SK-N-SH (cell line): ENCODE measurements around the gene ILDR1. TPM values are rescaled to one million over a fixed set of nuclear protein-coding genes. Genes with fewer than 3 reads are reported as not detected.

Experiments used
- CTCF ChIA-PET: fragments of 300-600, 350-600 bp; formaldehyde crosslinking; extraction: SDS; loops from one replicate; lab custom pipeline; 2021; lab: Yijun Ruan, JAX
- POLR2A ChIA-PET: fragments of 350-600 bp; sonication (Branson Sonifier 250); formaldehyde crosslinking; extraction: SDS; loops from one replicate; lab custom pipeline; 2020; ENCODE audit warnings: antibody characterized with exemption, inconsistent platforms; lab: Yijun Ruan, JAX
- DNase-seq: peaks from one replicate; pipeline ENCODE4 v3.0.0; 2012
- H2AFZ ChIP-seq: fragments of 200-600 bp; sonication (generic); 2 replicates; pipeline ENCODE4 v1.8.1; 2016; ENCODE audit warnings: antibody characterized with exemption, mild to moderate bottlenecking, low read depth
- H3F3A ChIP-seq: fragments of 200-600 bp; sonication (generic); replicated peaks from 2 replicates; pipeline ENCODE3; 2016; ENCODE audit warnings: antibody characterized with exemption, mild to moderate bottlenecking; ENCODE audit not compliant: insufficient read depth
- H3K27ac ChIP-seq, 2 experiments: fragments of 200-500 bp in 1 of 2; fragments of 200-600 bp in 1 of 2; sonication (Bioruptor generic) in 1 of 2; sonication (generic), shearing (Covaris generic) in 1 of 2; 2 replicates each; pipeline versions ENCODE4 v1.5.1 to v1.6.1; 2014 to 2016; ENCODE audit warnings: low read depth in 2 of 2, inconsistent platforms in 1 of 2, low read length in 1 of 2, mild to moderate bottlenecking in 1 of 2, mixed read lengths in 1 of 2
- H3K27me3 ChIP-seq: fragments of 200-600 bp; sonication (generic), shearing (Covaris generic); 2 replicates; pipeline ENCODE4 v1.6.1; 2016; ENCODE audit warnings: mixed run types; ENCODE audit not compliant: insufficient read depth
- H3K36me3 ChIP-seq, 2 experiments: fragments of 200-500 bp in 1 of 2; fragments of 200-600 bp in 1 of 2; sonication (Bioruptor generic) in 1 of 2; sonication (generic) in 1 of 2; replicated peaks in 1 of 2; 2 replicates each; pipeline versions ENCODE3 to v1.5.1; 2014 to 2016; ENCODE audit warnings: low read length in 1 of 2, mild to moderate bottlenecking in 1 of 2; ENCODE audit not compliant: insufficient read depth in 2 of 2, control insufficient read depth in 1 of 2
- H3K4me1 ChIP-seq, 2 experiments: fragments of 200-500 bp in 1 of 2; fragments of 200-600 bp in 1 of 2; sonication (Bioruptor generic) in 1 of 2; sonication (generic), shearing (Covaris generic) in 1 of 2; 2 replicates each; pipeline versions ENCODE4 v1.5.1 to v1.6.1; 2014 to 2016; ENCODE audit warnings: low read depth in 1 of 2, low read length in 1 of 2, mixed run types in 1 of 2; ENCODE audit not compliant: insufficient read depth in 2 of 2, control insufficient read depth in 1 of 2
- H3K4me2 ChIP-seq: fragments of 200-600 bp; sonication (generic), shearing (Covaris generic); 2 replicates; pipeline ENCODE4 v1.6.1; 2017; ENCODE audit warnings: mixed run types
- H3K4me3 ChIP-seq, 2 experiments: fragments of 200-500 bp in 1 of 2; fragments of 200-600 bp in 1 of 2; sonication (Bioruptor generic) in 1 of 2; sonication (generic), shearing (Covaris generic) in 1 of 2; 2 replicates each; pipeline versions ENCODE4 v1.5.1 to v1.8.1; 2014 to 2016; ENCODE audit warnings: low read depth in 2 of 2, inconsistent platforms in 1 of 2, low read length in 1 of 2, mild to moderate bottlenecking in 1 of 2, mixed read lengths in 1 of 2, moderate library complexity in 1 of 2
- H3K79me2 ChIP-seq: fragments of 200-600 bp; sonication (generic); 2 replicates; pipeline ENCODE4 v1.8.1; 2017; ENCODE audit warnings: mild to moderate bottlenecking; ENCODE audit not compliant: insufficient read depth
- H3K9ac ChIP-seq: fragments of 200-600 bp; sonication (generic); 2 replicates; pipeline ENCODE4 v1.6.1; 2017; ENCODE audit warnings: mixed run types
- H3K9me2 ChIP-seq: fragments of 200-600 bp; sonication (generic); 2 replicates; pipeline ENCODE4 v1.6.1; 2017; ENCODE audit warnings: mixed run types
- H3K9me3 ChIP-seq: fragments of 200-600 bp; sonication (generic); 2 replicates; pipeline ENCODE4 v1.6.1; 2017; ENCODE audit warnings: mixed run types, mild to moderate bottlenecking, moderate library complexity
- H4K20me1 ChIP-seq: fragments of 200-600 bp; sonication (generic); 2 replicates; pipeline ENCODE4 v1.6.1; 2017; ENCODE audit warnings: mild to moderate bottlenecking, mixed run types; ENCODE audit not compliant: insufficient read depth
- CHD2 ChIP-seq: fragments of 150-350 bp; IDR thresholded peaks from 2 replicates; pipeline ENCODE4 v1.6.1; 2018; ENCODE audit warnings: low read length; ENCODE audit not compliant: partially characterized antibody
- ELF1 ChIP-seq: IDR thresholded peaks from 2 replicates; pipeline ENCODE4 v1.4.0; 2012
- EP300 ChIP-seq, 2 experiments: IDR thresholded peaks; 2 replicates each; pipeline versions ENCODE4 v1.4.0 to v1.6.1; 2012; ENCODE audit warnings: borderline replicate concordance in 1 of 2, low read depth in 1 of 2, low read length in 1 of 2
- EZH2phosphoT487 ChIP-seq: fragments of 200-600 bp; sonication (generic); IDR thresholded peaks from 2 replicates; pipeline ENCODE4 v1.6.1; 2017; ENCODE audit warnings: low read depth, mixed run types, mild to moderate bottlenecking, antibody characterized with exemption, moderate library complexity, borderline replicate concordance
- FOSL2 ChIP-seq: IDR thresholded peaks from 2 replicates; pipeline ENCODE4 v1.4.0; 2012; ENCODE audit warnings: low read depth, mild to moderate bottlenecking, moderate library complexity, borderline replicate concordance
- FOXJ3 ChIP-seq: sonication (generic); formaldehyde crosslinking; IDR thresholded peaks from 2 replicates; pipeline ENCODE4 v1.5.1; 2020; ENCODE audit warnings: mild to moderate bottlenecking, missing genetic modification reagents
- FOXM1 ChIP-seq: IDR thresholded peaks from 2 replicates; pipeline ENCODE4 v1.4.0; 2012; ENCODE audit warnings: low read depth, mild to moderate bottlenecking
- GABPA ChIP-seq: IDR thresholded peaks from 2 replicates; pipeline ENCODE4 v1.4.0; 2012; ENCODE audit warnings: low read depth, mild to moderate bottlenecking
- GATA2 ChIP-seq: sonication (generic); formaldehyde crosslinking; IDR thresholded peaks from 2 replicates; pipeline ENCODE4 v1.5.0; 2020; ENCODE audit warnings: mild to moderate bottlenecking, missing genetic modification reagents
- JUND ChIP-seq: IDR thresholded peaks from 2 replicates; pipeline ENCODE4 v1.4.0; 2012
- MXI1 ChIP-seq: IDR thresholded peaks from 2 replicates; pipeline ENCODE4 v1.6.1; 2012; ENCODE audit warnings: mild to moderate bottlenecking, low read depth, low read length, improper control_type of control experiment
- NRF1 ChIP-seq: IDR thresholded peaks from 2 replicates; pipeline ENCODE4 v1.6.1; 2012; ENCODE audit warnings: low read depth, mild to moderate bottlenecking, low read length
- RAD21 ChIP-seq: IDR thresholded peaks from 2 replicates; pipeline ENCODE4 v1.6.1; 2012; ENCODE audit warnings: mild to moderate bottlenecking, low read length
- RCOR1 ChIP-seq: fragments of 150-350 bp; IDR thresholded peaks from 2 replicates; pipeline ENCODE4 v1.6.1; 2017; ENCODE audit warnings: antibody characterized with exemption, low read length
- RFX5 ChIP-seq: IDR thresholded peaks from 2 replicates; pipeline ENCODE4 v1.6.1; 2012; ENCODE audit warnings: mild to moderate bottlenecking, improper control_type of control experiment, low read length
- RXRA ChIP-seq: IDR thresholded peaks from 2 replicates; pipeline ENCODE4 v1.4.0; 2012; ENCODE audit warnings: low read depth, mild to moderate bottlenecking, borderline replicate concordance
- SMC3 ChIP-seq: IDR thresholded peaks from 2 replicates; pipeline ENCODE4 v1.6.1; 2012; ENCODE audit warnings: low read depth, low read length, improper control_type of control experiment
- TAF1 ChIP-seq: IDR thresholded peaks from 2 replicates; pipeline ENCODE4 v1.6.1; 2012; ENCODE audit warnings: low read depth, mild to moderate bottlenecking, low read length, moderate library complexity, borderline replicate concordance
- TEAD4 ChIP-seq: IDR thresholded peaks from 2 replicates; pipeline ENCODE4 v1.4.0; 2012; ENCODE audit warnings: mild to moderate bottlenecking, borderline replicate concordance; ENCODE audit not compliant: insufficient read depth
- YY1 ChIP-seq: IDR thresholded peaks from 2 replicates; pipeline ENCODE4 v1.4.0; 2012; ENCODE audit warnings: low read depth, mild to moderate bottlenecking
- WGBS: methylation state at CpG from one replicate; pipeline ENCODE4 v1.1.6; 2017; ENCODE audit warnings: low lambda C conversion rate; 5-methylcytosine and 5-hydroxymethylcytosine counted together
- polyA plus RNA-seq, 3 experiments: library from polyadenylated mRNA; depleted of rRNA; stranded (reverse); fragments of >200 nt; gene quantifications; 2 replicates each; pipeline ENCODE4 v1.2.3, GENCODE V29; 2012
- TF ChIP-seq, protein P1 (sequence below): IDR thresholded peaks from 2 replicates; pipeline ENCODE4 v1.4.0; 2012; ENCODE audit warnings: low read depth
- TF ChIP-seq, protein P2 (sequence below): fragments of 150-350 bp; IDR thresholded peaks from 2 replicates; pipeline ENCODE4 v1.6.1; 2016; ENCODE audit warnings: mild to moderate bottlenecking, low read depth, low read length
- TF ChIP-seq, protein P3 (sequence below): IDR thresholded peaks from 2 replicates; pipeline ENCODE4 v1.4.0; 2012; ENCODE audit warnings: low read depth, borderline replicate concordance

The ILDR1 gene
- polyA plus RNA-seq, 1 of the 3 experiments (the other 2 are of a cell fraction): 0.02 TPM

DNA sequence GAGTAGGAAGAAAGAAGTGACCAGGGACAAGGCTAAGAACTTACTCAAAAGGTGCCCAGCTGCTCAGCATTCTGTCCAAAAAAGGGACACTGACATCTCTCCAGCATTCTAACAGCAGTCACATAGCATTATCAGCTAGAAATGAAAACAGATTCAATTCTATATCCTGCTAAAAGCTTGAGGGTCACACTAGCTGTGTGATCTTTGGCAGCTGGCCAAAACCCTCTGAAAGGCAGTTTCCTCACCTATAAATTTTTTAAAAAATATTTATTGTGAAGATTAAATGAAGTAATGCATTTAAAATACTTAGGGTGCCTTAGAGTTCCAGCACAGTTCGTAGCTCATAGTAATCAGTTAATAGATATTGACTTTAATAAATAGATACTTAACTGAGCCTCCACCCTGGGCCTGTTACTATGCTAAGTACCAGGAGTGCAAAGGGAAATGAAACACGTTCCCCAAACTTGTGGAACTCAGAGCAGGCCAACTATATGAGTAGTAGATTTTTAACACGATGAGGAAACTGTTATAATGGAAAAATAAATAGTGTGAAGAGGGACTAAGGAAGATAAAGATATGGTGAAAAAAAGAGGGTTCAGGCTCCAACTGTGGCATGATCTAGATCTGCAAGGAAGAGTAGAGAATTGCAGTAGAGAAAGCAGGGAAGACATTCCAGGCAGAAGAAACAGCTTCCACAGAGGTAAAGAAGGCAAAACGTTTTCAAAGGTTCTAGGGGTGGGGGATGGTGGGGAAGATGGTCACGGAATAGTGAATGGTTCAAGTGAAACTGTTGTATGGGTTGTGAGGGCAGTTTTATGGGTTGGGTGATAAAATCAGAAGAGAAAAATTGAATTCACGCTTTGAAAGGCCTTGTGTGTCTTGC, 44.5 kb upstream of the ILDR1 start:
- no peak overlapping the region for H2AFZ ChIP-seq
- H3K9ac ChIP-seq: no peak overlapping the region
- H3K36me3 ChIP-seq: no peaks in the 10 kb centered on the region
- no peak overlapping the region for H3K4me3 ChIP-seq
- POLR2A ChIA-PET: no interaction called here
- no peak overlapping the region for H3K27ac ChIP-seq
- no peak for DNase-seq
- TF ChIP-seq RXRA (no peak), CHD2 (no peak), FOXJ3 (CRISPR knock-in tag) (no peak), JUND (no peak), RFX5 (no peak), TAF1 (no peak), ELF1 (no peak), NRF1 (no peak), GABPA (no peak), RAD21 (no peak), GATA2 (CRISPR knock-in tag) (no peak), SMC3 (no peak), RCOR1 (no peak), EZH2phosphoT487 (no peak), MXI1 (no peak)
- TF ChIP-seq, protein P1, sequence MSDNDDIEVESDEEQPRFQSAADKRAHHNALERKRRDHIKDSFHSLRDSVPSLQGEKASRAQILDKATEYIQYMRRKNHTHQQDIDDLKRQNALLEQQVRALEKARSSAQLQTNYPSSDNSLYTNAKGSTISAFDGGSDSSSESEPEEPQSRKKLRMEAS: no peak
- TF ChIP-seq, all 33 proteins: peak for 0
- no peaks in the 10 kb centered on the region for H3K4me1 ChIP-seq
- H3K4me2 ChIP-seq: no peak overlapping the region
- H3K9me3 ChIP-seq: no peaks in the 10 kb centered on the region
- CTCF ChIA-PET: no interaction called here
- H3K79me2 ChIP-seq: no peaks in the 10 kb centered on the region
- H3F3A ChIP-seq: no peaks in the 10 kb centered on the region
- no peaks in the 10 kb centered on the region for H3K9me2 ChIP-seq
- 7% methylated on average over 6 of the region's 6 CpGs for WGBS
- H4K20me1 ChIP-seq: no peaks in the 10 kb centered on the region
- no peaks in the 10 kb centered on the region; the same call in 1 of the 2 replicates for H3K27me3 ChIP-seq

DNA sequence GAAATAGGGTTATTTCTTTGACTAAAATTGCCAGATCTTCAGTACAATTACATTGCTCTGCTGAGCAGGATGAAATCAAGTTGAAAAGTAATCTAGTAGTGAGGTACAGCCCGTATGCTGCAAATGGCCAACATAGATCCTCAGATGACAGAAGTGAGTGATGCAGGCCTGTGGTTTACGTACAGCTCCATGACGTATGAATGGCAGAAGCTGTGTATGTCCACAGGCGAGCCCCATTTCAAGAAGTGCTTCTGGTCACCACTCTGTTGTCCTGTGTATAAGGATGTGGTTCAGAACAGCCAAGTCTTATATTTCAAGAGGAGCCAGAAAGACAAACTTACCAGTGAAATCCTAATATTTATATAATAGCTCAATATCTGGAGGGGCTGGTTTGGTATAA, 42.3 kb upstream of the ILDR1 start:
- DNase-seq: no peak
- no peaks in the 10 kb centered on the region for H4K20me1 ChIP-seq
- H3F3A ChIP-seq: no peaks in the 10 kb centered on the region
- H3K4me1 ChIP-seq: no peaks in the 10 kb centered on the region
- no peak overlapping the region for H3K4me3 ChIP-seq
- H3K9me2 ChIP-seq: no peaks in the 10 kb centered on the region
- H3K79me2 ChIP-seq: no peaks in the 10 kb centered on the region
- H3K27ac ChIP-seq: no peak overlapping the region
- no peaks in the 10 kb centered on the region for H3K9me3 ChIP-seq
- POLR2A ChIA-PET: no interaction called here
- CTCF ChIA-PET: no interaction called here
- no peaks in the 10 kb centered on the region for H3K36me3 ChIP-seq
- no peak overlapping the region for H3K9ac ChIP-seq
- H3K4me2 ChIP-seq: no peak overlapping the region
- WGBS: 8% methylated on average over 4 of the region's 4 CpGs
- H2AFZ ChIP-seq: no peak overlapping the region
- H3K27me3 ChIP-seq: no peaks in the 10 kb centered on the region; the same call in 1 of the 2 replicates
- TF ChIP-seq YY1: no peak
- TF ChIP-seq, protein P2, sequence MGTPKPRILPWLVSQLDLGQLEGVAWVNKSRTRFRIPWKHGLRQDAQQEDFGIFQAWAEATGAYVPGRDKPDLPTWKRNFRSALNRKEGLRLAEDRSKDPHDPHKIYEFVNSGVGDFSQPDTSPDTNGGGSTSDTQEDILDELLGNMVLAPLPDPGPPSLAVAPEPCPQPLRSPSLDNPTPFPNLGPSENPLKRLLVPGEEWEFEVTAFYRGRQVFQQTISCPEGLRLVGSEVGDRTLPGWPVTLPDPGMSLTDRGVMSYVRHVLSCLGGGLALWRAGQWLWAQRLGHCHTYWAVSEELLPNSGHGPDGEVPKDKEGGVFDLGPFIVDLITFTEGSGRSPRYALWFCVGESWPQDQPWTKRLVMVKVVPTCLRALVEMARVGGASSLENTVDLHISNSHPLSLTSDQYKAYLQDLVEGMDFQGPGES: no peak
- TF ChIP-seq, protein P3, sequence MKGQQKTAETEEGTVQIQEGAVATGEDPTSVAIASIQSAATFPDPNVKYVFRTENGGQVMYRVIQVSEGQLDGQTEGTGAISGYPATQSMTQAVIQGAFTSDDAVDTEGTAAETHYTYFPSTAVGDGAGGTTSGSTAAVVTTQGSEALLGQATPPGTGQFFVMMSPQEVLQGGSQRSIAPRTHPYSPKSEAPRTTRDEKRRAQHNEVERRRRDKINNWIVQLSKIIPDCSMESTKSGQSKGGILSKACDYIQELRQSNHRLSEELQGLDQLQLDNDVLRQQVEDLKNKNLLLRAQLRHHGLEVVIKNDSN: no peak
- TF ChIP-seq EZH2phosphoT487: no peak
- no peak for TF ChIP-seq RXRA
- TF ChIP-seq RAD21: no peak
- no peak for TF ChIP-seq EP300 (IDR thresholded peaks at IDR 0.05; ENCODE audit: borderline replicate concordance in 1 of 2, low read depth in 1 of 2, low read length in 1 of 2)
- no peak for TF ChIP-seq CHD2
- TF ChIP-seq MXI1: no peak
- no peak for TF ChIP-seq TAF1
- no peak for TF ChIP-seq TEAD4
- TF ChIP-seq FOXJ3 (CRISPR knock-in tag): no peak
- TF ChIP-seq GATA2 (CRISPR knock-in tag): no peak
- no peak for TF ChIP-seq GABPA
- no peak for TF ChIP-seq FOSL2
- TF ChIP-seq ELF1: no peak
- TF ChIP-seq FOXM1: no peak
- TF ChIP-seq RFX5: no peak
